ENCODE measurements around the gene SLC16A5.

DNA sequence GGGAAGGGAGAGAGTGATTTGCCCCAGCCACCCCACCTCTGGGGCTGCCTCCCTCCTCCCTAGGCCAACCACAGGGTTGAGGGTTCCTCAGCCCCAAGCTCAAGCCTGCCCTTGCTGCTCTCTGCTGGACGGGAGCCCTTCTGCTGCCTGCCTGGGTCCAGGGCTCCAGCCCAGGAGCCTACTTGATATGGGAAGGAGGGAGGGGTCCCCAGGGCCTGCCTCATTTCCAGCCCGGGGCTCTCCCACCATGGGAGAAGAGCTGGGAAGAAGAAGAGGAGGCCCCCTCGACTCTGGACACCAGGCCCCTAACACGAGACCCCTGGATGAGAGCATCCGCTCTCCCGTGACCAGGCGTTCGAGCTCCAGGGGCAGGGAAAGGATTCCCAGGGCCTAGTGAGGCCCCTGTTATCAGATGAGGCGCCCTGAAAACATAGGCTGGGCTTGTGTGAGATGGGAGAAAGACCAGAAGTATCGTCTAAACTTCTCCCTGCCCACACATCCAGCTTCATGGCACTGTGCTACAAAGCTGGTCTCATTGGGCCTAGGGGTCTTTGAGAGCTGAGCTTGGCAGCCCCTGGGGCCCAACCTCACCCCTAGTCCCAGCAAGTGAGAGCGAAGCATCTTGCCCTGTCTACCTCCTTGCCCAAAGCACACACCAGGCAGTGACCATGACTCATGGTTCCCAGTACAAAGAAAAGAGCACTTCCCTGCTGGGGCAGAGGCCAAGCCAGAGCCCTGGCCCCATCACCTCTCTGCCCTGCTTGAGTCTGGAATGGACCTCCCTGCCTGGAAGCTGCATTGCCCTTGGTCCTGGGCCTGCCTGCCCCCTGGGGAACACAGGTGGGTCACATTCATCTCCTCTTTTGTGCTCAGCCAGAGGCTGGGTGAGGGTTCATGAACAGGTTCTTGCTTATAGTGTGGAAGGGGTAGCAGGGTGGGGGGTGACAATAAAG lies 987 bp downstream of the SLC16A5 start:
- TF ChIP-seq POLR2A (IDR thresholded peaks at IDR 0.05), result no peak
- TF ChIP-seq, protein P1, sequence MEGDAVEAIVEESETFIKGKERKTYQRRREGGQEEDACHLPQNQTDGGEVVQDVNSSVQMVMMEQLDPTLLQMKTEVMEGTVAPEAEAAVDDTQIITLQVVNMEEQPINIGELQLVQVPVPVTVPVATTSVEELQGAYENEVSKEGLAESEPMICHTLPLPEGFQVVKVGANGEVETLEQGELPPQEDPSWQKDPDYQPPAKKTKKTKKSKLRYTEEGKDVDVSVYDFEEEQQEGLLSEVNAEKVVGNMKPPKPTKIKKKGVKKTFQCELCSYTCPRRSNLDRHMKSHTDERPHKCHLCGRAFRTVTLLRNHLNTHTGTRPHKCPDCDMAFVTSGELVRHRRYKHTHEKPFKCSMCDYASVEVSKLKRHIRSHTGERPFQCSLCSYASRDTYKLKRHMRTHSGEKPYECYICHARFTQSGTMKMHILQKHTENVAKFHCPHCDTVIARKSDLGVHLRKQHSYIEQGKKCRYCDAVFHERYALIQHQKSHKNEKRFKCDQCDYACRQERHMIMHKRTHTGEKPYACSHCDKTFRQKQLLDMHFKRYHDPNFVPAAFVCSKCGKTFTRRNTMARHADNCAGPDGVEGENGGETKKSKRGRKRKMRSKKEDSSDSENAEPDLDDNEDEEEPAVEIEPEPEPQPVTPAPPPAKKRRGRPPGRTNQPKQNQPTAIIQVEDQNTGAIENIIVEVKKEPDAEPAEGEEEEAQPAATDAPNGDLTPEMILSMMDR (IDR thresholded peaks at IDR 0.05), result no peak
- no peak for TF ChIP-seq EP300 (IDR thresholded peaks at IDR 0.05)
